ENCODE data around the gene ENDOD1.
"Not testable (repeated sequence)": the region's sequence is repeated elsewhere in the genome, so short reads cannot be mapped to it uniquely, and the experiment has no call there.

ENDOD1 gene, protein sequence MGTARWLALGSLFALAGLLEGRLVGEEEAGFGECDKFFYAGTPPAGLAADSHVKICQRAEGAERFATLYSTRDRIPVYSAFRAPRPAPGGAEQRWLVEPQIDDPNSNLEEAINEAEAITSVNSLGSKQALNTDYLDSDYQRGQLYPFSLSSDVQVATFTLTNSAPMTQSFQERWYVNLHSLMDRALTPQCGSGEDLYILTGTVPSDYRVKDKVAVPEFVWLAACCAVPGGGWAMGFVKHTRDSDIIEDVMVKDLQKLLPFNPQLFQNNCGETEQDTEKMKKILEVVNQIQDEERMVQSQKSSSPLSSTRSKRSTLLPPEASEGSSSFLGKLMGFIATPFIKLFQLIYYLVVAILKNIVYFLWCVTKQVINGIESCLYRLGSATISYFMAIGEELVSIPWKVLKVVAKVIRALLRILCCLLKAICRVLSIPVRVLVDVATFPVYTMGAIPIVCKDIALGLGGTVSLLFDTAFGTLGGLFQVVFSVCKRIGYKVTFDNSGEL

DNA sequence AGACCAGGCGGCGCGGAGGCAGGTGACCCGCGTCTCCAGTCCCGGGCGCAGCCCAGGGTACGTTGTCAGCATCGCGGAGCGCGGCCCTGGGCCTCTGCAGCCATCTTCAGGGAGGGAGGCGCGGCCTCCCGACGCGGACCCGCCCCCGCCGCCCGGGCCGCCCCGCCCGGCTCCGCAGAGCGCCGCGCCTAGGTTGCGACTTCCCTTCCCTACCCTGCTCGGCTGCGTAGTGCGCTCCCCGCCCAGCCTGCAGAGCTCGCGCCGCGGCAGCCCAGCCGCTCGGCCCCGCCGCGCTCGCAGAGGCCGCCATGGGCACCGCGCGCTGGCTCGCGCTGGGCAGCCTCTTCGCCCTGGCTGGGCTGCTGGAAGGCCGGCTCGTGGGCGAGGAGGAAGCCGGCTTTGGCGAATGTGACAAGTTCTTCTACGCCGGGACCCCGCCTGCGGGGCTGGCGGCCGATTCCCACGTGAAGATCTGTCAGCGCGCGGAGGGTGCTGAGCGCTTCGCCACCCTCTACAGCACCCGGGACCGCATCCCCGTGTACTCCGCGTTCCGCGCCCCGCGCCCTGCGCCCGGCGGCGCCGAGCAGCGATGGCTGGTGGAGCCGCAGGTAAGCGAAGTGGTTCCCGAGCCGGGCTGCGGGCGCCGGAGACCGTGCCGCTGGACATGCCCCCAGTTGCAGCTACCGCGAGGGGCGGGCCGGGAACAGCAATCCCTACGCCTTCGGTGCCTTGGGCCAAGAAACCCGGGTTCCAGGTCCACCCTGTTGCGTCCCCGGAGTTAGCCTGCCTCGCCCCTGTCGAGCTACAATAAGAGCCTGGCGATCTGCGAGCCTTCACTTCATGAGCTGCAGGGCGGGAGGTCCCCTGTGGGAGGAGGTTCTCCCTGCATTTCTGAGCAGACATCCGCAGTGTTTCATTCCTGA, at the start of gene ENDOD1:
ENDOD1 (plus strand) TSS at position 227 of the 923 bp plus-strand sequence; CDS start at position 309, 82 bp downstream.
- peak; percentile 87 for DNase-seq (ENCODE audit: low spot score)

DNA sequence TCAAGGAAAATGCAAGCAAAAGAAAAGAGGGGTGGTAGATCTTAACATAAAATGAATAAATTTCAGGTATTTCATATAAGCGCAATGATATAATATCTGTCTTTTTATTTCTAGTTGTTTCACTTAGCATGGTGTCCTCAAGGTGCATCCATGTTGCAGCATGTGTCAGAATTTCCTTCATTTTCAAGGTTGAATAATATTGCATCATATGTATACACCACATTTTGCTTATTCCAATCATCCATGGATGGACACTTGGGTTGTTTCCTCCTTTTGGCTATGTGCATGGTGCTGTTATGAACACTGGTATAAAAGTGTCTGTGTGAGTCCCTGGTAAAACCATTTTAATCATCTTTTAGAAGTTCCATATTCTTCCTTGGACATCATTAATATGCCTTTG, 47.4 kb upstream of the ENDOD1 start:
- DNase-seq (ENCODE audit: low spot score) = no peak

DNA sequence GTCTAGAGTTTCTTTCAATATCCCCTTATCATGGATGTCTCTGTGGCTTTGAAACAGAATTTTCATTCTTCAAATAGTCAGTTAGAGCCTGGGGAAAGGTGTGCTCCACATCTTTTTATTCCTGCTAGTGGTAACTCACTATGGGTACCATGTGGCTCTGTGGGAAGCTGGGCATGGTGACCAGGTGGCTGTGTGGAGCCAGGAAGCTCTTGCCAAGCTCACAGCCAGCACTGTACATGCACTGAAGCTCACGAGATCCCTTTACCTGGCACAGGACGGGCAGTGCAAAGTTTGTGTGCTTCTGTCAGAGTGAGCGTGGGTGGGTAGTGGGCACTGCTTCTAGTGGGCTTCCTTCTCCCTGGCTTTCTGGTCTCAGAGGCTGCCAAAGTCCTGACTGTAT, 46.7 kb upstream of the ENDOD1 start:
- no peak for DNase-seq (ENCODE audit: low spot score)

DNA sequence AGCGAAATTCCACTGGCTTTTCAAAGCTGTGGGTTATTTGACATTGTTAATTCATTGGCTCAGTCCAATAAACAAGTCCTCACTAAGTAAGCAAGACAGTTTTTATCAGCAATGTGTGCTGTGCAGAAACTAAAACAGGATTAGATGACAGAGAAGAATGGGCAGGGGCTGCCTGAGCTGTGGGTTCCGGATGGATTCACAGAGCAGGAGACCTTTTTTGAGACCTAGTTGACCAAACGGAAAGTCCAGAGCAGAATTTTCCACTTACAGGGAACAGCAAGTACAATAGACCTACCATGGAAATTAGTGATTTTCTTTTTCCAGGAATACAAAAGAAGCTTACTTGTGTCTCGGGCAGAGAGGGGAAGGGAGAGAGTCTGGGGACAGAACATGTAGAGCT, 45.6 kb upstream of the ENDOD1 start:
- no peak for DNase-seq (ENCODE audit: low spot score)

DNA sequence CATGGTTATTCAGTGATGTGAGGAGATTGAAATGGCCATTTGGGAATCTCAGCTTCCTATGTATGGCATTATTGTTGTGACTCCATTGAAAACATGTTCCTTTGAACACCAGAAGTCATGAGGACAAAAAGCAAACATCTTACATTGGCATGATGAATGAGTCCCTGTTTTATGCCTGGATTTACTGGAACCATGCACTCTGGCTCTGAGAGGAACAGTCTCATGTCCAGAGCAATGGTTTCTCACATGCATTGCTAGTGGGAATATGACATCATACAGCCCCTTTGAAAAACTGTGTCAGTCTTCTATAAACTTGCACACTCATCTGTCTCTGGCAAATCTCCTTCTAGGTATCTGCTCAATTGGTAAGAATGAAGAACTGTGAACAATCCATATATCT, 43.8 kb upstream of the ENDOD1 start:
- DNase-seq (ENCODE audit: low spot score) = no peak

DNA sequence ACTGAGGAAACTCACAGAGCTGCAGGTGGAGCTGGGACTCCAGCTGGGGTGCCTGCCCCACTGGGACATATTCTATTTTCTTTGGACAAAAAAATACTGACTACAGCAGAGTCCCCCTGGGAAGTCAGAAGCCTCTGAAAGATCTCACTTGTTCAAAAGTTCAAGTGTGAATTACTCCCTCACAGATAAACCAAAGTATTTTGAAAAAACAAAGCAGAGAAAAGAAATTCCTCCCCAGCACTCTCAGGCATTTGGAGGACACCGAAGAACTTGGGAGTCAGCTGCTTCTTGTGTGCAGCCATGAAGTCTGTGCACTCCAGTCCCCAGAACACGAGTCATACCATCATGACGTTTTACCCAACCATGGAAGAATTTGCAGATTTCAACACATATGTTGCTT, 40.5 kb upstream of the ENDOD1 start, which contains the start of gene KDM4F:
KDM4F (plus strand) TSS at position 301 of the 400 bp plus-strand sequence.
- not testable (repeated sequence) for DNase-seq (ENCODE audit: low spot score)

DNA sequence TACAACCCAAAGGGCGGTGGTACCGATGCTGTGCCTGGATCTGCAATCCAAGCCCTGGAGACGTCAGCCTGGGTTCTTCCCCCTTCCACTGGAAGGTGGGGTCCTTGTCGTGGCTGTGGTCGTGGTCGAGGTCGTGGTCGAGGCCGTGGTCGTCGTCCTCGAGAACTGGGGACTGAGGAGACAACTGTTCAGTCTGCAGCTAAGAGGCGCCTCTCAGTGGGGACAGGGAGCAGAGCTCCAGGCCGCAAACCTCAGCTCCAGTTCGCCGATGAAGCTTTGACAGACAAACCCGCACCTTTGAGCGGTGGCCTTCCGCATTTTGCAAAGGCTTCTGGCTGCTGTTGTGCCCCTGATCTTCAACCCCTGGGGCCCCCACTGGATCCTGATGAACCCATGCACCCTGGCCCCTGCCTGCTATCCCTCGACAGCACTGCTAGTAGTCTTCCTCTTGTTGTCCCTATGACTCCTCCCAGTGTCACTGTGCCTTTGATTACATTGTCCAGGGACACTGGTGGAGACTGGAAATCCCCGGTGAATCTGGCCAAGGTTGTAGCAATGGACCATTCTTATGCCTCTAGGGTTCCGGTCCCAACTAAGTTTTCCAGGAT, 38.9 kb upstream of the ENDOD1 start:
- DNase-seq (ENCODE audit: low spot score) = no peak

DNA sequence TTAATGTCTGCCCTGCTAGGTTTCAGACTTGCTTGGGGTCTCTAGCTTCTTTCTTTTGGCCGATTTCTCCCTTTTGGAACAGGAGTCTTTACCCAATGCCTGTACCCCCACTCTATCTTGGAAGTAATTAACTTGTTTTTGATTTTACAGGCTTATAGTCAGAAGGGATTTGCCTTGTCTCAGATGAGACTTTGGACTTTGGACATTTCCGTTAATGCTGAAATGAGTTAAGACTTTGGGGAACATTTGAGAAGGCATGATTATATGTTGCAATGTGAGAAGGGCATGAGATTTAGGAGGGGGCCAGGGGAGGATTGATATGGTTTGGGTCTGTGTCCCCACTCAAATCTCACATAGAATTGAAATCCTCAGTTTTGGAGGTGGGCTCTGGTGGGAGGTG, 35.3 kb upstream of the ENDOD1 start:
- no peak for DNase-seq (ENCODE audit: low spot score)

DNA sequence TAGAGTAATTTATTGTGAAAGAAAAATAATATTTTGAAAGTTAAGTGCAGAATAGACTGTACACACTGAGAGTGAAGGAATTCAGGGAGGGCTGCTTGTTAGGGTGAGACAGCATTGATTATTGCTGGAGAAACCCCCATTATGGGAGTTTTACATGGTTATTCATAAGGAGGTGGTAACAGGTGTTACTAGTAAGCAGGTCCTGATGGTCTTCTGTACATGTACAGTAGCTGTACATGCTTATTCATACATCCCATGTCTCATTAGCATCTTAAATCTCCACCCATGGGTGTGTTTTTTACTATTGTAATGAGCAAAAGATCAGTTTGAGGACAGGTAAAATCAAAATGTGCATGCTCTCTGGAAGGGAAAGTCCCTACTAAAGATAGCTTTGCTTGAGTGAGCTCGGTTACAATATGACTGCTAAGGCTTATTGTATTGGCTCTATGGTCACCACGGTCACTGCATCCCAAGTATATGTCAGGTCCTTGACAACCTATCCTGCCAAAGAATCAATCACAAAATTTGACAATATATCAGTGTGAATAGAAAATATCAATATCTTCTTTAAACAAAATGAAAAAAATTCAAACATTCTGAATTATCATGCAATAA, 34.3 kb upstream of the ENDOD1 start:
- DNase-seq (ENCODE audit: low spot score) = no peak

DNA sequence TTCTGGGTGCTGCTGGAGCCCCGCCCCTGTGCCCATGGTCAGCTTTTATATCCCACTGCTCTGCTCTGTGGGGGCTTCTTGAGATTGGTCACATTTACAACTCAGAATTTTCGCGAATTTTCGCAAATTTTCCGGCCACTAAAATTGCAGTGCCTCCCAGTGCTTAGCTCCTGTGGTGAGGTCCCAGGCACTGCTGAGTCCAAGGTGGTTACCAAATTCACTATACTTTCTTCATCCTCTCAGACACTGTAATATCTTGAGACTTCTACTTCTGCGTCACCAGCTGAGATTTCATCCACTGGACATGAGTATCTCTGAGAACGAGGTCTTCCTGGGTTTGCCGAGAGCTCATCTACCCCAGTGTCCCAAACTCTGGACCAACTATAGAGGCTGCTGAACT, 31.7 kb upstream of the ENDOD1 start:
- DNase-seq (ENCODE audit: low spot score) = no peak

DNA sequence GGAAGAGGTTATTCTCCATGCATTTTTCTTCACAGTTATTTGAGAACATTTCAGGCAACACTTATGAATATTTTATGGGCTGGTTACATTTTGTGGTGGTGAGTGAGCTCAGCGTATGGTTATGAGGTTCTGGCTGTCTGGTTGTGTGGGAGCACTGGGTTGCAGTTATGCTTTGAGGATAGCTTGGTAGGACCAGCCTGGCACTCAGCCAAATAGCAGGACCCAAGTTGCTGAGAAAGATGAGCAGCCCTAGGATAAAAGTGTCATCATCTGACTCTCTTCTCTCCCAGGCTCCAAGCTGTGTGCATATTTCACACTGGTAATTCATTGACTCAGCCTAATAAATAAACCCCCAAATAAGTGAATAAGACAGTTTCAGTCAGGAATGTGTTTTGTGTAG, 31.0 kb upstream of the ENDOD1 start:
- no peak for DNase-seq (ENCODE audit: low spot score)

DNA sequence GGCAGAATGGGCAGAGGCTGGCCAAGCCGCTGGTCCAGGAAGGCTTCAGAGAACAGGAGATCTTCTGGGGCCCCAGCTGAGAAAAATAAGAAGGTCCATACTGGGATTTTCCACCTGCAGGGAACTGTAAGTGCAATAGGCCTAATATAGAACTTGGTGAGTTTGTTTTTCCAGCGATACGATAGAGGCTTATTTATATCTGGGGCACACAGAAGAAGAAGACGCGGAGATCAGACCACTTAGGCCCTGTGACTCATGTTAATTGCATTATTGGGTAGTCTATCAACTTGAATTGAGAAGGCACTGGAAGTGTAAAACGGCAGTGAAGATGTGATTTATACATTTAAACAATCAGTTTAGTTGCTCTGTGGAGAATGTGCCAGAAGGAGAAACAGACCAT, 30.6 kb upstream of the ENDOD1 start:
- DNase-seq (ENCODE audit: low spot score) = no peak

DNA sequence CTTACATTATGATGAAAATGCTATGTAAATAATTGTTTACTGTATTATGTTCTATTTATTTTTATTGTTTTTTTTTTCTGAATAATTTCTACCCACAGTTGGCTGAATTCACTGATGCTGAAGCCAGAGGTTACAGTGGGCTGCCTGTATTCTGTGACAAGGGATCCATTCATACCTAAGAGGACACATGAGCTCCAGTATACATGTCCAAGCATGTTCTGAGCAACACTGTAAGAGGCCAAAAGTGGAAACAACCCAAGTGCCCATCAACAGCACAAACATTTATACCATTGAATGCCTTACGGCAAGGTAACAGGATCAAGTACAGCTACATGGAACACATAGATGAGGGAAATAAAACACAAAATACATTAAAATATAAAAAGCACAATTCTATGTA, 24.3 kb upstream of the ENDOD1 start:
- no peak for DNase-seq (ENCODE audit: low spot score)

DNA sequence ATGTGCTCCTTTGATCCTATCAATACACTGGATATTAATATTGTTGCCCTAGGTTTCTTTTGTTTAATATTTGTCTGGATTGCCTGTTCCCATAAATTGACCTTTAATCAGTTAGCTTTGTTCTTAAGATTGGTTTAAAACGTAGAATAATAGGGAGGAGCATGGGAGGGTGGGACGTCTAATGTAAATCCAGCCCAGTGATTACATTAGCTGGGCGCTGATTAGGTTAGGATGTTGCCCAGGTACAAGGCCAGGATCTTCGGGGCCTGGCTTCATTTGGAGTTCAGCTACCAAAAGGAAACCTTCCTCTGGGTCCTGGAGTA, 23.0 kb upstream of the ENDOD1 start, which contains the start of gene SRSF8:
SRSF8 (plus strand) TSS at position 204 of the 323 bp plus-strand sequence. CDS start 308 bp downstream, outside the sequence.
- no peak for DNase-seq (ENCODE audit: low spot score)

DNA sequence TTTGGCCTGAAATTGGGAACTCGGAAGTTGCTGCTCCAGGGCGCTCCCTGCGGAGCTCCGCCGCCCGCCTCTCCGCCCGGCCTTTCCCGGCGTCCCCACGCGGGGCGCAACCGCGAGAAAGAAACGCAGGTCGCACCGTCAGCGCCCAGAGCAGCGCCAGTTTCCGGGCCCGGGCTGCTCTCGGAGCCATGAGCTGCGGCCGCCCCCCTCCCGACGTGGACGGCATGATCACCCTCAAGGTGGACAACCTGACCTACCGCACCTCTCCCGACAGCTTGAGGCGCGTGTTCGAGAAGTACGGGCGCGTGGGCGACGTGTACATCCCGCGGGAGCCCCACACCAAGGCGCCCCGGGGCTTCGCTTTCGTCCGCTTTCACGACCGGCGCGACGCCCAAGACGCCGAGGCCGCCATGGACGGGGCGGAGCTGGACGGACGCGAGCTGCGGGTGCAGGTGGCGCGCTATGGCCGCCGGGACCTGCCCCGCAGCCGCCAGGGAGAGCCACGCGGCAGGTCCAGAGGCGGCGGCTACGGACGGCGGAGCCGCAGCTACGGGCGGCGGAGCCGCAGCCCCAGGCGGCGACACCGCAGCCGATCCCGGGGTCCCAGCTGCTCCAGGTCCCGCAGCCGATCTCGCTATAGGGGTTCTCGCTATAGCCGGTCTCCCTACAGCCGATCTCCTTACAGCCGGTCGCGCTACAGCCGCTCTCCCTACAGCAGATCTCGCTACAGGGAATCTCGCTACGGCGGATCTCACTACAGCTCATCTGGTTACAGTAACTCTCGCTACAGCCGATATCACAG, 22.4 kb upstream of the ENDOD1 start:
- peak; percentile 82 for DNase-seq (ENCODE audit: low spot score)

DNA sequence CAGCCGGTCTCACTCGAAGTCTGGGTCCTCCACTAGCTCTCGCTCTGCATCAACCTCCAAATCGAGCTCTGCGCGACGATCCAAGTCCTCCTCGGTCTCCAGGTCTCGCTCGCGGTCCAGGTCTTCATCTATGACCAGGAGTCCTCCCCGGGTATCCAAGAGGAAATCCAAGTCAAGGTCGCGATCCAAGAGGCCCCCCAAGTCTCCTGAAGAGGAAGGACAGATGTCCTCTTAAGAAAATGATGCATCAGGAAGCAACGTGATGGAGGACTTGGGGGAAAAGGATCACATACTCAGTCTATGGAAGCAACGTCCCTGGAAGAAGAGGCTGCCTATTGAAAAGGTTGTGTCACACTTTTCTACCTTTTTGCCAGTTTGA, 21.8 kb upstream of the ENDOD1 start:
- DNase-seq (ENCODE audit: low spot score) = no peak

DNA sequence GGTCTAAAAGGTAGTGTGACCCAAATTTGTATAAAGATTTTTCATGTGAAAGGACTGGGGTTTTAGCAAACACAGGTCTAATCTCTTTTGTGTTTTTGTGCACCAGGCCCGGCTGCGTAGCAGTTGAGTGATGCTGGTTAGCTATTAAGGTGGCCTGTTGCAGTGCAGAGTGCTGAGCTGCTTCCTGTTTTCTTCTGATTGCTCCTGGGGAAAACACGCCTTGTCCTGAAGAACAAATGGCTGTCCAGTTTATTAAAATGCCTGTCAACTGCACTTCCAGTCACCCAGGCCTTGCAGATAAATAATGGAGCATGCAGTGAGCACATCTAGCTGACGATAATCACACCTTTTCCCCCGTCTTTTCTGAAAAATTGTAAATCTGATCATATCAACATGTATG, 21.1 kb upstream of the ENDOD1 start:
- DNase-seq (ENCODE audit: low spot score) = peak; percentile 90

DNA sequence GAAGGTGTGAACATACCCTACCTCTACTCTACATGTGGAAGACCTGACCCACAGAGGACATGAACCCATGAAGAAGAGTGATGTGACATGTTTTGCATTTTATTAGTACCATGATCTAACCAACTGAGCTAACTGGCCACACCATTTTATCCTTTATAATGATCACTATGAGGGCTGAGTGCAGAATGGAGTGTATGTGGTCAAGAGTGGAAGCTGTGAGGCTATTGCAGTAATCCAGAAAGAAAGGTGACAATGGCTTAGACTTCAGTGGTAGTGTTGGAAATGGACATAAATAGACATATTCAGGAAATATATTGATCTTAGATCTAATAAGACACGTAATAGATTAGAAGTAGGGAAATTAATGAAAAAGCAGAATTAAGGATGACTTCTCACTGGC, 19.2 kb upstream of the ENDOD1 start:
- DNase-seq (ENCODE audit: low spot score) = no peak

DNA sequence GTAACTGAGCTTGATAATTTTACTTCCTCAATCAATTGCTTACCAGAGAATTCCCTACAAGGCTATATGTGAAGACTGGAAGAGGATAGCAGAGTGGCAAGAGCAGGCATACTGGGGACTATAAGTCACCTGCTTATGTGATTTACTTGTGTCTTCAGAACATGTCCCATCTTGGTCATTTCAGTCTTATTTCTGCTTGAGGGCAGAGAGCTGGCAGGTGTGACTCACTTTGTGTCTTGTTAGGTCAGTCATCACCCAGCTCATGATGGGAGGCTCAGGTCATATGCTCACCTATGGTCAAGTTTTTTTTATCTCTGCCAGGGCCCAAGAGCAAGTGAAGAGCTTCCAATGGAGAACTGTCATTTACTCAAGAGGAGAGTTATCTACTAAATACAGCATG, 16.7 kb upstream of the ENDOD1 start:
- DNase-seq (ENCODE audit: low spot score) = no peak

DNA sequence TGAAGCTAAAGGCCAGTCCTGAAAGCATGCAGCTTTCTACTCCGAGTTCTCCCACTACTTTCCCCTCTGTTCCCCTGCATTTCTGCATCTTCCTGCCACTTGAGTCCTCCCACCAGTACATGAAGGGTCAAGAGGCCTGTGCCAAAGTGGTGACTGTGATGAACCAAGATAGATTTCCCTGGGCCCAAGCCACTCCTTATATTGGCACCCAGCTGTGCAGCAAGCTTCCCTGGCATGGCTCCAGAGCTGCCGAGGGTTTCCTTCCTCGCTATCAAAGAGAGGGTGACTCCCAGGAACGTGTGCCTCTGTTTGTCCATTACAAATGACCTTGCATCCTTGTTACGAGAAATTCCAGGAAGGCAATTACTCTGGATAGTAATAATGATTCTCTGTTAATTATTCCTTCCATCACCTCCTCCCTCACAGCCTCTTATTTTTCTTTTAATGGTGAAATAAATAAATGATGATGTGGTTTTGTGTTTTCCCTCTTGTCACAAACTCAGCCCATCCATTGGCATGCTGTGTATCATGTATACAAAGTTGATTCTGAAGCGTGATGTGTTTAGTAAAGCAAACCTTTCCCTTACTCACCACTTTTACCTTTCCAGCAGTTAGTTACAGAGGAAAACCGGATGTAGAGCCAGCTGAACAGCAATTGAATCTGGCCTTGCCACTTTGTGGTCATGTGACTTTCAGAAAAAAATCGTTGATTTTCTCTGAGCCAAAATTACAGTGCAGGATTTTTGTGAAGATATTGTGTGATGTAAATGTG, 14.7 kb upstream of the ENDOD1 start:
- DNase-seq (ENCODE audit: low spot score) = peak; percentile 72
